HepG2 (cell line): Measurements from ENCODE around the gene RGS19. TPM values are rescaled to one million over a fixed set of nuclear protein-coding genes. Genes with fewer than 3 reads are reported as not detected.
A peak's percentile ranks its signal among the peaks of the same experiment; 100 is the strongest.

Experiments used
- ARID5B ChIP-seq: IDR thresholded peaks from 2 replicates; pipeline ENCODE4 v1.4.0; 2020; ENCODE audit warnings: mild to moderate bottlenecking, missing genetic modification reagents
- DNMT1 ChIP-seq: sonication (generic); formaldehyde crosslinking; IDR thresholded peaks from 2 replicates; pipeline ENCODE4 v1.5.1; 2020; ENCODE audit warnings: mild to moderate bottlenecking, missing genetic modification reagents
- FOXP4 ChIP-seq: sonication (generic); formaldehyde crosslinking; IDR thresholded peaks from 2 replicates; pipeline ENCODE4 v1.4.0; 2020; ENCODE audit warnings: missing genetic modification reagents
- KDM4B ChIP-seq: sonication (generic); formaldehyde crosslinking; IDR thresholded peaks from 2 replicates; pipeline ENCODE4 v1.4.0; 2020; ENCODE audit warnings: missing genetic modification reagents
- MIXL1 ChIP-seq: IDR thresholded peaks from 2 replicates; pipeline ENCODE4 v1.6.1; 2016
- MYNN ChIP-seq: sonication (generic); formaldehyde crosslinking; IDR thresholded peaks from 2 replicates; pipeline ENCODE4 v1.4.0; 2020; ENCODE audit warnings: mild to moderate bottlenecking, low read depth, missing genetic modification reagents
- REPIN1 ChIP-seq: sonication (generic); formaldehyde crosslinking; IDR thresholded peaks from 2 replicates; pipeline ENCODE4 v1.8.0; 2022; ENCODE audit warnings: missing genetic modification reagents, low read depth, mild to moderate bottlenecking, borderline replicate concordance
- SAP130 ChIP-seq: IDR thresholded peaks from 2 replicates; pipeline ENCODE4 v1.6.1; 2016; ENCODE audit warnings: low read depth
- SIX1 ChIP-seq: sonication (generic); formaldehyde crosslinking; IDR thresholded peaks from 2 replicates; pipeline ENCODE4 v1.4.0; 2020; ENCODE audit warnings: missing genetic modification reagents, borderline replicate concordance
- SRF ChIP-seq: IDR thresholded peaks from 2 replicates; pipeline ENCODE4 v1.6.1; 2011; ENCODE audit warnings: mild to moderate bottlenecking, low read depth, low read length, moderate library complexity
- SSRP1 ChIP-seq: IDR thresholded peaks from 2 replicates; pipeline ENCODE4 v1.6.1; 2016; ENCODE audit warnings: control low read depth
- THAP9 ChIP-seq: sonication (generic); formaldehyde crosslinking; IDR thresholded peaks from 2 replicates; pipeline ENCODE4; 2020; ENCODE audit warnings: missing genetic modification reagents, mild to moderate bottlenecking, borderline replicate concordance
- TSC22D2 ChIP-seq: sonication (generic); formaldehyde crosslinking; IDR thresholded peaks from 2 replicates; pipeline ENCODE4 v1.5.1; 2020; ENCODE audit warnings: missing genetic modification reagents, mild to moderate bottlenecking, borderline replicate concordance
- U2AF2 ChIP-seq: fragments of 200-400 bp; formaldehyde crosslinking; IDR thresholded peaks from 2 replicates; pipeline ENCODE4 v1.6.1; 2017; ENCODE audit warnings: low read depth, mild to moderate bottlenecking, low read length
- ZIK1 ChIP-seq: sonication (generic); formaldehyde crosslinking; IDR thresholded peaks from 2 replicates; pipeline ENCODE4 v1.5.0; 2020; ENCODE audit warnings: mild to moderate bottlenecking, low read depth, missing genetic modification reagents, borderline replicate concordance
- ZNF143 ChIP-seq: sonication (generic); formaldehyde crosslinking; IDR thresholded peaks from 2 replicates; pipeline ENCODE4 v1.4.0; 2020; ENCODE audit warnings: missing genetic modification reagents
- ZNF441 ChIP-seq: sonication (generic); formaldehyde crosslinking; IDR thresholded peaks from 2 replicates; pipeline ENCODE4 v1.7.0; 2021; ENCODE audit warnings: missing genetic modification reagents, borderline replicate concordance
- ZNF496 ChIP-seq: sonication (generic); formaldehyde crosslinking; IDR thresholded peaks from 2 replicates; pipeline ENCODE4 v1.8.1; 2023; ENCODE audit warnings: mild to moderate bottlenecking, moderate library complexity, missing genetic modification reagents; ENCODE audit not compliant: insufficient replicate concordance
- ZNF709 ChIP-seq: sonication (generic); formaldehyde crosslinking; IDR thresholded peaks from 2 replicates; pipeline ENCODE4 v1.5.0; 2020; ENCODE audit warnings: mild to moderate bottlenecking, missing genetic modification reagents
- ZNF737 ChIP-seq: sonication (generic); formaldehyde crosslinking; IDR thresholded peaks from 2 replicates; pipeline ENCODE4 v1.5.0; 2020; ENCODE audit warnings: missing genetic modification reagents, mild to moderate bottlenecking, borderline replicate concordance
- polyA plus RNA-seq, 8 experiments: library from polyadenylated mRNA; depleted of rRNA in 3 of 8; stranded (reverse) in 7 of 8; unstranded in 1 of 8; fragments of >200 nt; fragmentation: Illumina TruSeq in 4 of 8; extraction: Trizol in 4 of 8; gene quantifications; 2 replicates each; pipeline versions ENCODE4 v1.2.1 to v1.2.3, GENCODE V29; 2011 to 2016; ENCODE audit warnings: low read depth in 4 of 8, missing spikeins in 1 of 8, mixed read lengths in 1 of 8; ENCODE audit not compliant: insufficient read depth in 1 of 8
- total RNA-seq, 5 experiments: library from RNA; depleted of rRNA; stranded (reverse); fragments of >200 nt; fragmentation: Illumina TruSeq; extraction: Trizol; gene quantifications; 2 replicates each; pipeline ENCODE4 v1.2.3, GENCODE V29; 2016; ENCODE audit warnings: low read depth in 1 of 5

Gene RGS19
- total and polyA plus RNA-seq, 2 of the 13 experiments (the other 11 are each of a cell fraction or from before 2014, with no cell fraction given): 10.7 to 11.9 TPM

GRCh38 chr20:64052987-64053840 lies 26.1 kb downstream of the RGS19 start (continued):
- no peak for TF ChIP-seq SIX1 (CRISPR knock-in tag)
- peak; percentile 49; the same call in 1 of the 2 replicates for TF ChIP-seq SSRP1 (CRISPR knock-in tag)
- no peak; the same call in 1 of the 2 replicates for TF ChIP-seq ZNF143
- no peak for TF ChIP-seq ZNF496 (CRISPR knock-in tag)
- peak; percentile 88; the same call in 1 of the 2 replicates for TF ChIP-seq ZIK1 (CRISPR knock-in tag)
- TF ChIP-seq MIXL1: no peak
- 0 out of 2 replicates have a peak, but pooled peaks have one; percentile 45 for TF ChIP-seq REPIN1
- peak; percentile 43; the same call in 1 of the 2 replicates for TF ChIP-seq ARID5B
- TF ChIP-seq SRF: no peak
- peak; percentile 67 for TF ChIP-seq KDM4B (CRISPR knock-in tag)
- peak; percentile 73; the same call in 1 of the 2 replicates for TF ChIP-seq ZNF709 (CRISPR knock-in tag)
- TF ChIP-seq THAP9 (CRISPR knock-in tag): peak; percentile 80; the same call in 1 of the 2 replicates
- TF ChIP-seq SAP130 (CRISPR knock-in tag): peak; percentile 96
- no peak for TF ChIP-seq ZNF737 (CRISPR knock-in tag)
- TF ChIP-seq U2AF2: no peak
- peak; percentile 13; the same call in 1 of the 2 replicates for TF ChIP-seq FOXP4
- no peak for TF ChIP-seq TSC22D2
- no peak; the same call in 1 of the 2 replicates for TF ChIP-seq DNMT1 (CRISPR knock-in tag)
- peak; percentile 90 for TF ChIP-seq ZNF441 (CRISPR knock-in tag)
- TF ChIP-seq MYNN: no peak
